Measurements from ENCODE around the gene CDK9. TPM values are rescaled to one million over a fixed set of nuclear protein-coding genes. Genes with fewer than 3 reads are reported as not detected.

CDK9 gene
- total RNA-seq, 3 donors from 2014 or later: 60.0 to 70.4 (median 63.9) TPM

DNA sequence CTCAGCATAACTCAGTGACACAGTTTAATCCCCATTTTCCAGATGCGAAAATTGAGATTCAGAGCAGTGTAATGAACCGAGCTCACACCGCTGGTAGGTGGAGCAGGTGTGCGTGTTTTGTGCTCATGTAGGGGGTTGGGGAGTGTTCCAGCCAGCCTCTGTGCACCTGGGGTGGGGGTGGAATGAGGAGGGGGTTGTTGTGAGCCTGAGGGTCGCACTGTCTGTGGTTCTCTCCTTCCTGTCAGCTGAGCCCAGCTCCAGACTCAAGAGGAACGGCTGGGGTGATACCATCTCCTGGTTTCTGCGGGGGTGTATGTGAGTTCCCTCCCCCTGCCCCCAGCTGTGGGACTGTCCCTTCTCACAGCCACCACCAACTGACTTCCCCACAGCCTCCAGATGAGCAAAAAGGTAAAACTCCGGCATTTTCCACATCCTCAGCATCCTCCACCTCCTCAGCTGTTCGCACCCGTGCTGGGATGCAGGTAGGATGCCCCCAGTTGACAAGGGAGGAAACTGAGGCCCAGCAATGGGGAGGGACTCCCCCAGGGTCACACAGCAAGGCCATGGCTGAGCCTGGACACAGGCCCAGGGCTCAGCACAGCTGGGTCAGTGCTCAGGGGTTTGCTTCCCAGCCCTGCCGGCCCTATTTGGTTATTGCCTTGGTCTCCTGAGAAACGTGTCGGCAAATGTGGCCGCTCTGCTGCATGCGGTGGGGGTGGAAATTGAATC lies 9.5 kb upstream of the CDK9 start:
- Histone ChIP-seq H3K4me3 (peak overlapping the region in 2 of 3 donors; percentile 30 to 41), H3K27ac (peak overlapping the region in 1 of 2 donors; percentile 52), H3K4me1 (no peaks in the 10 kb centered on the region), H3K27me3 (no peaks in the 10 kb centered on the region), H3K36me3 (no peaks in the 10 kb centered on the region), H3K9me3 (no peaks in the 10 kb centered on the region)
- TF ChIP-seq POLR2AphosphoS5 (IDR thresholded peaks at IDR 0.05) (no peak), POLR2A (IDR thresholded peaks at IDR 0.05) (no peak)
- TF ChIP-seq, protein P1, sequence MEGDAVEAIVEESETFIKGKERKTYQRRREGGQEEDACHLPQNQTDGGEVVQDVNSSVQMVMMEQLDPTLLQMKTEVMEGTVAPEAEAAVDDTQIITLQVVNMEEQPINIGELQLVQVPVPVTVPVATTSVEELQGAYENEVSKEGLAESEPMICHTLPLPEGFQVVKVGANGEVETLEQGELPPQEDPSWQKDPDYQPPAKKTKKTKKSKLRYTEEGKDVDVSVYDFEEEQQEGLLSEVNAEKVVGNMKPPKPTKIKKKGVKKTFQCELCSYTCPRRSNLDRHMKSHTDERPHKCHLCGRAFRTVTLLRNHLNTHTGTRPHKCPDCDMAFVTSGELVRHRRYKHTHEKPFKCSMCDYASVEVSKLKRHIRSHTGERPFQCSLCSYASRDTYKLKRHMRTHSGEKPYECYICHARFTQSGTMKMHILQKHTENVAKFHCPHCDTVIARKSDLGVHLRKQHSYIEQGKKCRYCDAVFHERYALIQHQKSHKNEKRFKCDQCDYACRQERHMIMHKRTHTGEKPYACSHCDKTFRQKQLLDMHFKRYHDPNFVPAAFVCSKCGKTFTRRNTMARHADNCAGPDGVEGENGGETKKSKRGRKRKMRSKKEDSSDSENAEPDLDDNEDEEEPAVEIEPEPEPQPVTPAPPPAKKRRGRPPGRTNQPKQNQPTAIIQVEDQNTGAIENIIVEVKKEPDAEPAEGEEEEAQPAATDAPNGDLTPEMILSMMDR (IDR thresholded peaks at IDR 0.05): no peak
- intact Hi-C loops (cut with DNase I; ENCODE audit: low total_unique reads): loop anchor here (5.0 kb wide), 1 partner anchor 1189 kb away; no protein-coding TSS in a partner anchor
- DNase-seq (ENCODE audit: low spot score in 2 of 2): no peak

DNA sequence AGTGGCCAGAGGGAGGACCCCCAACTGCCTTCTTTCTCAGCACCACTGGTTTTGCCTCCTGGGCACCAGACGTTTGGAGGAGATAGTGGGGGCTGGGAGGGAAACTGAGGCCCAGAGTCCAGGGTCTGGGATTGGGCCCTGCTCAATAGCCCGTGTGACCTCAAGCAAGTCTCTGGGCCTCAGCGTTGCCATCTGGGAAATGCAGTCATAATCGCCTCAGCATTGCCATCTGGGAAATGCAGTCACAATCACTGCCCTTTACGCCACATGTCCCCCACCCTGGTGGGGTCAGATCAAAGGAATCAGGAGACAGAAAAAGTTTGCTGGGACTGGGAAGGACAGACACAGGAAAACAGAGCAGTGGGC lies 8.9 kb upstream of the CDK9 start:
- no peaks in the 10 kb centered on the region for H3K4me1 ChIP-seq
- H3K27ac ChIP-seq: peak overlapping the region in 1 of 2 donors; percentile 52
- no peaks in the 10 kb centered on the region for H3K27me3 ChIP-seq
- H3K4me3 ChIP-seq: peak overlapping the region in 2 of 3 donors; percentile 30 to 41
- no peaks in the 10 kb centered on the region for H3K36me3 ChIP-seq
- intact Hi-C loops (cut with DNase I; ENCODE audit: low total_unique reads): loop anchor here (5.0 kb wide), 1 partner anchor 1190 kb away; no protein-coding TSS in a partner anchor
- no peaks in the 10 kb centered on the region for H3K9me3 ChIP-seq
- TF ChIP-seq, protein P1 (IDR thresholded peaks at IDR 0.05): no peak
- TF ChIP-seq POLR2A (IDR thresholded peaks at IDR 0.05) (no peak), POLR2AphosphoS5 (IDR thresholded peaks at IDR 0.05) (no peak)
- no peak for DNase-seq (ENCODE audit: low spot score in 2 of 2)

DNA sequence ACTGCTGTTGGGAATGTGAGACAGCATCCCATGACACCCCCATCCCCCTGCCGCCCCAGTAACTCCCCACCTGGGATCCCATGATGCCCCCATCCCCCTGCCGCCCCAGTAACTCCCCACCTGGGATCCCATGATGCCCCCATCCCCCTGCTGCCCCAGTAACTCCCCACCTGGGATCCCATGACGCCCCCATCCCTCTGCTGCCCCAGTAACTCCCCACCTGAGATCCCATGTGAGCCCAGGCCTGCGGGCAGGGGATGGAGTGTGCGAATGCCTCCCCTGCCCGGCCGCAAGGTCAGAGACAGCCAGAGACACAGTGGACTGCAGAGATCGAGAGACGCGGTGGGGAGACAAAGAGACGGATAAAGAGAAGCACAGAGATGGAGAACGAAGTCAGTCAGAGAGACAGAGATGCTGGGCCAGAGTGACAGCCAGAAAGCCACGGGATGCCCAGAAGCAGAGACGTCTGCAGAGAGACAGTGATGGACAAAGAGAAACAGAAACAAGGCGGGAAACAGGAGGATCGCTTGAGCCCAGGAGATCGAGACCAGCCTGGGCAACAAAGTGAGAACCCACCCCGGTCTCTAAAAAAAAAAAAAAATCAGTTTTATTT lies 8.4 kb upstream of the CDK9 start:
- TF ChIP-seq POLR2A (IDR thresholded peaks at IDR 0.05) (no peak), POLR2AphosphoS5 (IDR thresholded peaks at IDR 0.05) (no peak)
- TF ChIP-seq, protein P1 (IDR thresholded peaks at IDR 0.05): no peak
- Histone ChIP-seq H3K4me1 (no peaks in the 10 kb centered on the region), H3K36me3 (no peaks in the 10 kb centered on the region), H3K9me3 (no peaks in the 10 kb centered on the region), H3K27me3 (no peaks in the 10 kb centered on the region), H3K4me3 (peak overlapping the region in 2 of 3 donors; percentile 30 to 41), H3K27ac (peak overlapping the region in 1 of 2 donors; percentile 49)
- intact Hi-C loops (cut with DNase I; ENCODE audit: low total_unique reads): loop anchor here (5.0 kb wide), 1 partner anchor 1190 kb away; no protein-coding TSS in a partner anchor
- no peak for DNase-seq (ENCODE audit: low spot score in 2 of 2)

DNA sequence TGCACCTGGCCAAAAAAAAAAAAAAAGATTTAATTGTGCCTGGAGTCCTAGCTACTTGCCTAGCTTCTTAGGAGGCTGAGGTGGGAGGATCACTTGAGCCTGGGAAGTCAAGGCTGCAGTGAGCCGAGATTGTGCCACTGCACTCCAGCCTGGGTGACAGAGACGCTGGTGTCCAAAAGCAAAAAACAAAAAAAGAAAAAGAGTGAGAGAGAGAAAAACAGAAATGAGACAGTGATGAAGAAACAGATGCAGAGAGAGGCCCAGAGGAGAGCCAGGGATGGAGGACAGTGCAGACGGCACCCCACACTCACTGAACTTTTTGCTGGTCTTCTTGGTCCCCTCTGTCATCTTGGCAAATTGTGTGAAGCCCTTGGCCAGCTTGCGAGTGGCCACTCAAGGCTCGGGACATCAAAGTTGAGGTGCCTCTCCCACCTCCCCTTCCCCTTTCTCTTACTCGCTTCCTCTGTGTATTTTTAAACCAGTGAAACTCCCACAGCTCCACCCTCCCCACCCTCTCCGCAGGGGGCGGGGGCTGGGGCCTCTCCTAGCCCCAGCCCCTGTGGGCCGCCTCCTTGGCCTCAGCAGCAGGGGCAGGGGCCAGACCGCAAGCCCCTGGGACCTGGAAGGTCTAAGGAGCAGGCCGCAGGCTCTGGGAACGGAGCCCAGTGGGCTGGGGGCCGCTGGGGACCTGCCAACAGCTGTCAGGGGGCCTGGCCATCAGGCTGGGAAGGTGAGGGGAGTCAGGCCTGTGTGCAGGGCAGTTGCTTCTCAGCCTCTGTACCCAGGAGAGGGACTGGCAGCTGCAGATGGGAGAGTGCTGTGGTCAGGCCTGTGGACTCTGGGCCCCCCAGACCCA lies 7.3 kb upstream of the CDK9 start, which contains the start of gene SH2D3C:
TSS of gene SH2D3C (minus strand) at position 387 of the 856 bp plus-strand sequence. CDS start at position 348, 39 bp downstream.
- Histone ChIP-seq H3K27ac (peak within 1 kb of the TSS in 1 of 2 donors; percentile 82), H3K36me3 (no peaks in the 10 kb centered on the region), H3K4me1 (no peaks in the 10 kb centered on the region), H3K27me3 (no peaks in the 10 kb centered on the region), H3K9me3 (no peaks in the 10 kb centered on the region), H3K4me3 (peak within 1 kb of the TSS in 2 of 3 donors; percentile 30 to 41)
- intact Hi-C loops (cut with DNase I; ENCODE audit: low total_unique reads): loop anchor here (5.0 kb wide), 1 partner anchor 1191 kb away; no protein-coding TSS in a partner anchor
- DNase-seq (ENCODE audit: low spot score in 2 of 2): no peak
- TF ChIP-seq POLR2AphosphoS5 (IDR thresholded peaks at IDR 0.05): no peak
- no peak for TF ChIP-seq POLR2A (IDR thresholded peaks at IDR 0.05)
- TF ChIP-seq, protein P1 (IDR thresholded peaks at IDR 0.05): no peak

Measured in breast epithelium (tissue), 4 donors.